C4-2B (cell line): ENCODE measurements around the gene TTC28.

Experiments used
- CTCF ChIP-seq: fragments of 450-650 bp; conservative IDR thresholded peaks from 2 replicates; pipeline ENCODE4 v1.5.1; 2017; ENCODE audit warnings: mild to moderate bottlenecking
- ZFX ChIP-seq: fragments of 450-650 bp; IDR thresholded peaks from 2 replicates; pipeline ENCODE4 v1.6.1; 2017

DNA sequence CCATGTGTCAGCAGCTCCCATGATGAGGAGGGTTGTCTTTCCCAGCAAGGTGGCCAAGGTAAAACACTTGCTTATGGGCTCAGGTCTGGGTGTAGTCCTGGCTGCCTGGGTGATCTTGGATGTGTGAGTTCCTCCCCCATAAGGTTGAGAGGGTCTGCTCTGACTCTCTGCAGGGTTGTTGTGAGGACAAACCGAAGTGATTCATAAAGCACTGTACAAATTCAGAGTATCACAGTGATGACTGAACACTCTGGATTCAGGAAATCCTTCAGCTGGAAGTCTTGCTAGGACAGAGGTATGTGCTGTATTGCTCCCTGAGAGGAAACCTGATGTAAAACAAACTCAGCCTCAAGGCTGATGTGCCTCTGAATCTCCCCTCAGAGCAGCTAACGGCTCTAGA lies 539.7 kb downstream of the TTC28 start:
- TF ChIP-seq CTCF (no peak), ZFX (no peak)
